Left lung (tissue), 10 donors: ENCODE measurements around the gene ANO2. TPM values are rescaled to one million over a fixed set of nuclear protein-coding genes. Genes with fewer than 3 reads are reported as not detected.

ENCODE experiments used
- ATAC-seq: fragments of 200-7000 bp; cut with Tn5 transposase; one replicate; pipeline ENCODE4 v1.9.1; 2020; ENCODE audit warnings: moderate library complexity
- DNase-seq, 4 donors: peaks; one replicate each; pipeline ENCODE4 v3.0.0-alpha.2; 2013 to 2020
- H3K27ac ChIP-seq, 2 donors: fragments of 200-600 bp; sonication (generic) in 1 of 2; one replicate each; pipeline versions ENCODE4 v1.5.0 to v1.8.0; 2020 to 2021
- H3K27me3 ChIP-seq, 2 donors: fragments of 200-600 bp; sonication (generic) in 1 of 2; one replicate each; pipeline versions ENCODE4 v1.5.0 to v1.8.0; 2020 to 2021
- H3K36me3 ChIP-seq, 2 donors: fragments of 200-600 bp; sonication (generic) in 1 of 2; one replicate each; pipeline versions ENCODE4 v1.5.0 to v1.8.0; 2020 to 2021
- H3K4me1 ChIP-seq, 2 donors: fragments of 200-600 bp; one replicate each; pipeline ENCODE4 v1.8.0; 2021
- H3K4me3 ChIP-seq, 2 donors: fragments of 200-600 bp; sonication (generic) in 1 of 2; one replicate each; pipeline versions ENCODE4 v1.5.0 to v1.8.0; 2020 to 2021; ENCODE audit warnings: mild to moderate bottlenecking in 1 of 2
- H3K9me3 ChIP-seq, 2 donors: fragments of 200-600 bp; sonication (generic) in 1 of 2; one replicate each; pipeline versions ENCODE4 v1.5.0 to v1.8.0; 2020 to 2021
- CTCF ChIP-seq, 2 donors: fragments of 200-600 bp; sonication (generic) in 1 of 2; IDR thresholded peaks; one replicate each; pipeline versions ENCODE4 v1.5.0 to v1.8.0; 2021; ENCODE audit warnings: antibody characterized with exemption in 2 of 2
- intact Hi-C, 2 donors: fragments of 100-400 bp; cut with DNase I; formaldehyde crosslinking; loops; one replicate each; pipeline versions ENCODE4 v1.11.2 to v1.14.2; 2022
- polyA plus RNA-seq, 6 donors: library from polyadenylated mRNA; unstranded; fragments of 120-200 nt; gene quantifications; one replicate each; pipeline ENCODE4 v1.2.1, GENCODE V29; 2013; ENCODE audit not compliant: insufficient read length in 6 of 6
- total RNA-seq, 2 donors: library from RNA; stranded (reverse); fragmentation: NEBNext Ultra II Directional; extraction: Animal tissue kit (Norgen Biotek cat#: 25700); gene quantifications; one replicate each; pipeline ENCODE4 v1.2.1, GENCODE V29; 2021
- donor health status: DM: no; HTN: yes; CAD: no.
- donor health status: DM: no; HTN: no; CAD: no.

The ANO2 gene
- total and polyA plus RNA-seq, 8 donors = 3.4 to 10.5 (median 6.1) TPM

- no peak for TF ChIP-seq CTCF (IDR thresholded peaks at IDR 0.05)
- intact Hi-C loops = no loop called here
- Histone ChIP-seq H3K4me3 (no peak overlapping the region), H3K27ac (no peak overlapping the region), H3K36me3 (no peaks in the 10 kb centered on the region), H3K9me3 (no peaks in the 10 kb centered on the region), H3K4me1 (no peaks in the 10 kb centered on the region), H3K27me3 (no peaks in the 10 kb centered on the region)
- ATAC-seq = no peak
- no peak for DNase-seq
Observed at GRCh38 chr12:5636907-5637306, 308.2 kb downstream of the ANO2 start.

- Histone ChIP-seq H3K4me1 (no peaks in the 10 kb centered on the region), H3K4me3 (no peak overlapping the region), H3K36me3 (no peaks in the 10 kb centered on the region), H3K9me3 (no peaks in the 10 kb centered on the region), H3K27me3 (no peaks in the 10 kb centered on the region), H3K27ac (no peak overlapping the region)
- intact Hi-C loops = no loop called here
- DNase-seq = no peak
- no peak for TF ChIP-seq CTCF (IDR thresholded peaks at IDR 0.05)
- ATAC-seq = no peak
Observed at GRCh38 chr12:5633106-5633505, 312.0 kb downstream of the ANO2 start.

- Histone ChIP-seq H3K27me3 (no peaks in the 10 kb centered on the region), H3K27ac (no peak overlapping the region), H3K4me3 (no peak overlapping the region), H3K36me3 (no peaks in the 10 kb centered on the region), H3K4me1 (no peaks in the 10 kb centered on the region), H3K9me3 (no peaks in the 10 kb centered on the region)
- DNase-seq = no peak
- intact Hi-C loops = no loop called here
- ATAC-seq = no peak
- TF ChIP-seq CTCF (IDR thresholded peaks at IDR 0.05) = no peak
Observed at GRCh38 chr12:5632453-5632852, 312.6 kb downstream of the ANO2 start.

GRCh38 chr12:5631497-5631896 lies 313.6 kb downstream of the ANO2 start:
- no peak overlapping the region for H3K27ac ChIP-seq
- no peak for DNase-seq
- intact Hi-C loops = no loop called here
- TF ChIP-seq CTCF (IDR thresholded peaks at IDR 0.05) = no peak
- no peak for ATAC-seq
- H3K36me3 ChIP-seq = no peaks in the 10 kb centered on the region
- no peaks in the 10 kb centered on the region for H3K9me3 ChIP-seq
- no peaks in the 10 kb centered on the region for H3K27me3 ChIP-seq
- H3K4me3 ChIP-seq = no peak overlapping the region
- H3K4me1 ChIP-seq = no peaks in the 10 kb centered on the region

GRCh38 chr12:5630726-5631125 lies 314.3 kb downstream of the ANO2 start:
- no peaks in the 10 kb centered on the region for H3K36me3 ChIP-seq
- H3K9me3 ChIP-seq = no peaks in the 10 kb centered on the region
- H3K4me3 ChIP-seq = no peak overlapping the region
- intact Hi-C loops = no loop called here
- no peaks in the 10 kb centered on the region for H3K27me3 ChIP-seq
- H3K4me1 ChIP-seq = no peaks in the 10 kb centered on the region
- ATAC-seq (no peak), DNase-seq (no peak)
- H3K27ac ChIP-seq = no peak overlapping the region
- TF ChIP-seq CTCF (IDR thresholded peaks at IDR 0.05) = no peak
